ENCODE results near the gene CCDC146.

Gene CCDC146

DNA sequence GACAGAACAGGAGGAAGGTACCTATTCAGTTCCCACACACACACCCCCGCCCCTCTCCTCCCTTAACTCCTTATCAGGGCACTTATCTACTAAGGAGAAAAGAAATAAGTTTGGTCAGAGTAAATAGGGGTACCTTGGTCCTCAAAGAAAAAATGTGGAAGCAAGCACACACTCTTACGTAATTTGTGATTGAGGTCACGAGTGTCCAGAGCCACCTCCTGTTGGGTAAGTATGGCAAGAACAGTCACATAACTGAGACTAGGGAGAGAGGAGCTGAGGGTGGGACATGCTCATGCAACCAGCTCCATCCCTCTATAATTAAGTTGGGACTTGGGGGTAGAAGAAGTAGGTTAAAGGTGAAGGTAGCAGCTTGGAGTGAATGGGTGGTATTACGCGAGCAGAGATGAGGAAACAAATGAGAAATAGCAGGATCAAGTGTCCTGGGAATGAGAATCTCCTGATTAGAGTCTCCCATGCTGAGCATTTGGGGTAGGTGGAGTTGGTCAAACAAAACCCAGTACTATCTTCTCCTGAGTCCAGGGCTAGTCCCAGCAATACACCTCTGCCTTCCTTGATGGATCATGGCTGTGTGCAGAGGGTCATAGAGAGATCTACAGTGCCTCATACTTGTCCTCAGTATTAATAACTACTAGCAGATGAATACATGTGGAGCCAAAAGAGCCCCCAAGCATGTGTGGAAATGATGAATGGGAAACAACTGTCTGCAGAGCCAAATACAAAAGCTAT lies 216.6 kb downstream of the CCDC146 start:
- no peaks in the 10 kb centered on the region for H4K20me1 ChIP-seq (ENCODE audit: low read depth, low read length)
- H3F3A ChIP-seq (ENCODE audit: insufficient read depth) = no peaks in the 10 kb centered on the region
- H3K27ac ChIP-seq (ENCODE audit: low read depth, low read length) = no peak overlapping the region
- H3K4me2 ChIP-seq (ENCODE audit: low read depth, low read length, poor library complexity, severe bottlenecking) = no peak overlapping the region
- no peaks in the 10 kb centered on the region for H3K9me2 ChIP-seq (replicated peaks; ENCODE audit: insufficient read depth, low read length)
- H3K9me3 ChIP-seq (ENCODE audit: insufficient read depth, low read length) = no peaks in the 10 kb centered on the region
- no peaks in the 10 kb centered on the region for H3K79me2 ChIP-seq (ENCODE audit: insufficient read depth, low read length)
- H3K4me3 ChIP-seq (ENCODE audit: insufficient read depth, low read length, poor library complexity, severe bottlenecking) = no peak overlapping the region
- H2AFZ ChIP-seq (ENCODE audit: low read depth, low read length, severe bottlenecking) = no peak overlapping the region
- no peak overlapping the region for H3K9ac ChIP-seq (ENCODE audit: low read length)
- H3K27me3 ChIP-seq (ENCODE audit: low read length) = no peaks in the 10 kb centered on the region
- TF ChIP-seq, protein P1, sequence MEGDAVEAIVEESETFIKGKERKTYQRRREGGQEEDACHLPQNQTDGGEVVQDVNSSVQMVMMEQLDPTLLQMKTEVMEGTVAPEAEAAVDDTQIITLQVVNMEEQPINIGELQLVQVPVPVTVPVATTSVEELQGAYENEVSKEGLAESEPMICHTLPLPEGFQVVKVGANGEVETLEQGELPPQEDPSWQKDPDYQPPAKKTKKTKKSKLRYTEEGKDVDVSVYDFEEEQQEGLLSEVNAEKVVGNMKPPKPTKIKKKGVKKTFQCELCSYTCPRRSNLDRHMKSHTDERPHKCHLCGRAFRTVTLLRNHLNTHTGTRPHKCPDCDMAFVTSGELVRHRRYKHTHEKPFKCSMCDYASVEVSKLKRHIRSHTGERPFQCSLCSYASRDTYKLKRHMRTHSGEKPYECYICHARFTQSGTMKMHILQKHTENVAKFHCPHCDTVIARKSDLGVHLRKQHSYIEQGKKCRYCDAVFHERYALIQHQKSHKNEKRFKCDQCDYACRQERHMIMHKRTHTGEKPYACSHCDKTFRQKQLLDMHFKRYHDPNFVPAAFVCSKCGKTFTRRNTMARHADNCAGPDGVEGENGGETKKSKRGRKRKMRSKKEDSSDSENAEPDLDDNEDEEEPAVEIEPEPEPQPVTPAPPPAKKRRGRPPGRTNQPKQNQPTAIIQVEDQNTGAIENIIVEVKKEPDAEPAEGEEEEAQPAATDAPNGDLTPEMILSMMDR (IDR thresholded peaks at IDR 0.05; ENCODE audit: insufficient read depth, low read length, poor library complexity, severe bottlenecking) = no peak
- no peak for TF ChIP-seq EZH2phosphoT487 (conservative IDR thresholded peaks at IDR 0.05; ENCODE audit: low read length)
- no peaks in the 10 kb centered on the region for H3K36me3 ChIP-seq (ENCODE audit: low read length)

DNA sequence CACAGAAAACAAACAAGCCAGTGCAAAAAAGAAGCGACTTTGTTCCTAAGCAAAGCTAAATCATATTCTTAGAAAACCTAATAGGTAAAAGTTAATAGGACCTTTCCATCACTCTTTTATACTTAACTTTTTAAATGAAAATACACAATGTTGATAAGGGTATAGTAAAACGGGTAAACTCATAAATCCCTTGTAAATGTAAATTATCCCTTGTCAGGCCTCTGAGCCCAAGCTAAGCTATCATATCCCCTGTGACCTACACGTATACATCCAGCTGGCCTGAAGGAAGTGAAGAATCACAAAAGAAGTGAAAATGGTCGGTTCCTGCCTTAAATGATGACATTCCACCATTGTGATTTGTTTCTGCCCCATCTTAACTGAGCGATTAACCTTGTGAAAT lies 217.3 kb downstream of the CCDC146 start:
- H3K9ac ChIP-seq (ENCODE audit: low read length) = no peak overlapping the region
- H3K9me2 ChIP-seq (replicated peaks; ENCODE audit: insufficient read depth, low read length) = no peaks in the 10 kb centered on the region
- no peaks in the 10 kb centered on the region for H3K79me2 ChIP-seq (ENCODE audit: insufficient read depth, low read length)
- no peaks in the 10 kb centered on the region for H3K9me3 ChIP-seq (ENCODE audit: insufficient read depth, low read length)
- no peaks in the 10 kb centered on the region for H3K36me3 ChIP-seq (ENCODE audit: low read length)
- no peaks in the 10 kb centered on the region for H3F3A ChIP-seq (ENCODE audit: insufficient read depth)
- no peaks in the 10 kb centered on the region for H3K27me3 ChIP-seq (ENCODE audit: low read length)
- no peak overlapping the region for H2AFZ ChIP-seq (ENCODE audit: low read depth, low read length, severe bottlenecking)
- TF ChIP-seq EZH2phosphoT487 (conservative IDR thresholded peaks at IDR 0.05; ENCODE audit: low read length) = no peak
- no peak overlapping the region for H3K27ac ChIP-seq (ENCODE audit: low read depth, low read length)
- H3K4me2 ChIP-seq (ENCODE audit: low read depth, low read length, poor library complexity, severe bottlenecking) = no peak overlapping the region
- no peak overlapping the region for H3K4me3 ChIP-seq (ENCODE audit: insufficient read depth, low read length, poor library complexity, severe bottlenecking)
- no peaks in the 10 kb centered on the region for H4K20me1 ChIP-seq (ENCODE audit: low read depth, low read length)
